OCI-LY1 (cell line): Measurements from ENCODE around the gene DOCK2.
"Not testable (repeated sequence)": the region's sequence is repeated elsewhere in the genome, so short reads cannot be mapped to it uniquely, and the experiment has no call there.

Experiments
- H2AFZ ChIP-seq: fragments of 200-600 bp; sonication (generic), shearing (Covaris generic); 2 replicates; pipeline ENCODE4 v1.6.0; 2014; ENCODE audit warnings: antibody characterized with exemption, mild to moderate bottlenecking, low read length
- H3F3A ChIP-seq: fragments of 200-600 bp; sonication (generic), shearing (Covaris generic); 2 replicates; pipeline ENCODE4 v1.6.0; 2014; ENCODE audit warnings: mild to moderate bottlenecking, antibody characterized with exemption, low read length, moderate library complexity; ENCODE audit not compliant: insufficient read depth
- H3K27ac ChIP-seq: fragments of 200-600 bp; sonication (generic); 2 replicates; pipeline ENCODE4 v1.5.1; 2014; ENCODE audit warnings: low read length, mixed run types, mild to moderate bottlenecking, low read depth; ENCODE audit not compliant: poor library complexity, severe bottlenecking
- H3K27me3 ChIP-seq: fragments of 200-600 bp; sonication (generic); 2 replicates; pipeline ENCODE4 v1.6.0; 2014; ENCODE audit warnings: antibody characterized with exemption, mild to moderate bottlenecking, low read length, moderate library complexity; ENCODE audit not compliant: insufficient read depth
- H3K36me3 ChIP-seq: fragments of 200-600 bp; sonication (generic); 2 replicates; pipeline ENCODE4 v1.6.1; 2014; ENCODE audit warnings: mild to moderate bottlenecking, antibody characterized with exemption, low read length, moderate library complexity, mixed read lengths; ENCODE audit not compliant: insufficient read depth
- H3K4me1 ChIP-seq: fragments of 200-600 bp; sonication (generic); 2 replicates; pipeline ENCODE4 v1.5.1; 2014; ENCODE audit warnings: mild to moderate bottlenecking, low read length, moderate library complexity; ENCODE audit not compliant: insufficient read depth, severe bottlenecking
- H3K4me2 ChIP-seq: fragments of 200-600 bp; sonication (generic), shearing (Covaris generic); 2 replicates; pipeline ENCODE4 v1.6.1; 2014; ENCODE audit warnings: low read length
- H3K4me3 ChIP-seq: fragments of 200-600 bp; sonication (generic); 2 replicates; pipeline ENCODE4 v1.5.1; 2014; ENCODE audit warnings: low read length, low read depth, mild to moderate bottlenecking, mixed read lengths; ENCODE audit not compliant: poor library complexity, severe bottlenecking
- H3K79me2 ChIP-seq: fragments of 200-600 bp; shearing (Covaris generic); 2 replicates; pipeline ENCODE4 v1.6.1; 2016; ENCODE audit warnings: mixed run types, low read length, mixed read lengths; ENCODE audit not compliant: insufficient read depth
- H3K9ac ChIP-seq: fragments of 200-600 bp; sonication (generic), shearing (Covaris generic); 2 replicates; pipeline ENCODE4 v1.6.1; 2014; ENCODE audit warnings: mild to moderate bottlenecking, low read length, mixed read lengths
- H3K9me2 ChIP-seq: fragments of 200-600 bp; sonication (generic), shearing (Covaris generic); 2 replicates; pipeline ENCODE4 v1.6.1; 2014; ENCODE audit warnings: low read depth, mild to moderate bottlenecking, low read length, mixed read lengths
- H3K9me3 ChIP-seq: fragments of 200-600 bp; shearing (Covaris generic); 2 replicates; pipeline ENCODE4 v1.6.1; 2014; ENCODE audit warnings: low read length, mixed read lengths
- H4K20me1 ChIP-seq: fragments of 200-600 bp; sonication (generic), shearing (Covaris generic); 2 replicates; pipeline ENCODE4 v1.6.0; 2016; ENCODE audit warnings: mild to moderate bottlenecking, low read length; ENCODE audit not compliant: insufficient read depth
- CTCF ChIP-seq: fragments of 200-600 bp; sonication (generic), shearing (Covaris generic); IDR thresholded peaks from 2 replicates; pipeline ENCODE4 v1.5.1; 2017; ENCODE audit warnings: mild to moderate bottlenecking, antibody characterized with exemption, low read length, moderate library complexity, mixed read lengths
- EZH2 ChIP-seq: fragments of 200-600 bp; sonication (generic), shearing (Covaris generic); IDR thresholded peaks from 2 replicates; pipeline ENCODE4 v1.8.0; 2017; ENCODE audit warnings: borderline replicate concordance, mixed run types, mild to moderate bottlenecking, antibody characterized with exemption, low read length, moderate library complexity, mixed read lengths

DOCK2 gene

GRCh38 chr5:170087168-170087817 is 450.2 kb downstream of the DOCK2 start:
- H3F3A ChIP-seq, result no peaks in the 10 kb centered on the region
- no peaks in the 10 kb centered on the region for H3K79me2 ChIP-seq
- no peaks in the 10 kb centered on the region for H4K20me1 ChIP-seq
- peaks cover 34% of the 10 kb centered on the region for H3K36me3 ChIP-seq
- no peaks in the 10 kb centered on the region for H3K27me3 ChIP-seq
- no peak overlapping the region for H3K4me3 ChIP-seq
- H3K9me2 ChIP-seq, result no peaks in the 10 kb centered on the region
- H3K9ac ChIP-seq, result no peak overlapping the region
- no peaks in the 10 kb centered on the region for H3K9me3 ChIP-seq
- TF ChIP-seq EZH2, result no peak
- TF ChIP-seq CTCF, result no peak
- H3K27ac ChIP-seq, result no peak overlapping the region
- no peak overlapping the region for H3K4me2 ChIP-seq
- H3K4me1 ChIP-seq, result no peaks in the 10 kb centered on the region
- no peak overlapping the region for H2AFZ ChIP-seq

GRCh38 chr5:170092455-170093101 is 455.5 kb downstream of the DOCK2 start:
- no peaks in the 10 kb centered on the region for H3F3A ChIP-seq
- H3K79me2 ChIP-seq, result no peaks in the 10 kb centered on the region
- H3K9me2 ChIP-seq, result no peaks in the 10 kb centered on the region
- H3K27me3 ChIP-seq, result no peaks in the 10 kb centered on the region
- TF ChIP-seq CTCF (no peak), EZH2 (no peak)
- H3K36me3 ChIP-seq, result no peaks in the 10 kb centered on the region
- H4K20me1 ChIP-seq, result no peaks in the 10 kb centered on the region
- H3K9ac ChIP-seq, result no peak overlapping the region
- H3K27ac ChIP-seq, result no peak overlapping the region
- H3K4me1 ChIP-seq, result no peaks in the 10 kb centered on the region
- no peak overlapping the region for H2AFZ ChIP-seq
- H3K9me3 ChIP-seq, result no peaks in the 10 kb centered on the region
- no peak overlapping the region for H3K4me3 ChIP-seq
- no peak overlapping the region for H3K4me2 ChIP-seq

GRCh38 chr5:170094329-170094728 is 457.3 kb downstream of the DOCK2 start:
- not testable (repeated sequence) for H4K20me1 ChIP-seq, H2AFZ ChIP-seq, H3K79me2 ChIP-seq, H3K9me2 ChIP-seq, H3K27me3 ChIP-seq, H3K9me3 ChIP-seq, H3K4me2 ChIP-seq, H3F3A ChIP-seq, H3K4me3 ChIP-seq, H3K36me3 ChIP-seq, H3K4me1 ChIP-seq, H3K27ac ChIP-seq, H3K9ac ChIP-seq

- TF ChIP-seq EZH2 (no peak), CTCF (no peak)
- Histone ChIP-seq H3K27me3 (no peaks in the 10 kb centered on the region; the same call in 1 of the 2 replicates), H3K4me3 (no peak overlapping the region), H3K27ac (no peak overlapping the region), H3K9ac (no peak overlapping the region), H3K79me2 (no peaks in the 10 kb centered on the region), H3K9me3 (no peaks in the 10 kb centered on the region), H2AFZ (no peak overlapping the region), H4K20me1 (no peaks in the 10 kb centered on the region), H3K36me3 (no peaks in the 10 kb centered on the region), H3K4me1 (no peaks in the 10 kb centered on the region), H3K4me2 (no peak overlapping the region), H3K9me2 (no peaks in the 10 kb centered on the region), H3F3A (no peaks in the 10 kb centered on the region)
Measured at GRCh38 chr5:170095646-170096045, 458.6 kb downstream of the DOCK2 start.
